Adrenal gland (tissue), 12 donors: ENCODE data around the gene TMBIM6. TPM values are rescaled to one million over a fixed set of nuclear protein-coding genes. Genes with fewer than 3 reads are reported as not detected.

ENCODE experiments used
- DNase-seq, 7 donors: peaks; one replicate each; pipeline ENCODE4 v3.0.0-alpha.2; 2019 to 2020
- H3K27ac ChIP-seq, 5 donors: fragments of 200-600 bp; sonication (generic) in 4 of 5; 1 replicate in 3 of 5; 2 replicates in 2 of 5; pipeline versions ENCODE4 v1.5.1 to v1.8.0; 2016 to 2020; ENCODE audit warnings: mild to moderate bottlenecking in 1 of 5
- H3K27me3 ChIP-seq: fragments of 200-600 bp; 2 replicates; pipeline ENCODE4 v1.8.0; 2021
- H3K36me3 ChIP-seq, 2 donors: fragments of 200-600 bp; replicated peaks in 1 of 2; 1 replicate in 1 of 2; 2 replicates in 1 of 2; pipeline versions ENCODE4 v1.5.1 to v1.8.0; 2018 to 2022
- H3K4me1 ChIP-seq, 2 donors: fragments of 200-600 bp; replicated peaks in 1 of 2; 1 replicate in 1 of 2; 2 replicates in 1 of 2; pipeline versions ENCODE4 v1.5.1 to v1.8.0; 2018 to 2021
- H3K4me3 ChIP-seq, 4 donors: fragments of 200-600 bp; sonication (generic) in 3 of 4; one replicate each; pipeline ENCODE4 v1.5.1; 2016 to 2018
- H3K9me3 ChIP-seq, 3 donors: fragments of 200-600 bp; sonication (generic) in 1 of 3; replicated peaks in 1 of 3; 1 replicate in 2 of 3; 2 replicates in 1 of 3; pipeline versions ENCODE4 v1.5.1 to v1.8.0; 2016 to 2021
- POLR2A ChIP-seq, 2 donors: fragments of 450-650 bp; IDR thresholded peaks; one replicate each; pipeline ENCODE4 v1.6.1; 2017; ENCODE audit warnings: antibody characterized with exemption in 2 of 2, mild to moderate bottlenecking in 2 of 2, moderate library complexity in 1 of 2
- WGBS, 4 donors: extraction: QIAGEN DNeasy Blood & Tissue Kit in 2 of 4; methylation state at CpG; one replicate each; pipeline versions ENCODE4 v1.1.5 to v1.1.7; 2013 to 2017; 5-methylcytosine and 5-hydroxymethylcytosine counted together
- intact Hi-C, 2 donors: fragments of 100-400 bp; cut with DNase I; formaldehyde crosslinking; loops; one replicate each; pipeline versions ENCODE4 v1.14.1 to v1.15.0; 2022 to 2023
- polyA plus RNA-seq, 3 donors: library from polyadenylated mRNA; stranded (reverse); fragments of 200-250 nt in 2 of 3; fragments of 350-450 nt in 1 of 3; fragmentation: Illumina TruSeq in 1 of 3; extraction: RNeasy Lipid Tissue Mini Kit (QIAGEN cat#74804) in 1 of 3; gene quantifications; one replicate each; pipeline ENCODE4 v1.2.3, GENCODE V29; 2013 to 2014
- total RNA-seq, 9 donors: library from RNA; depleted of rRNA in 4 of 9; stranded (reverse); fragments of >200 nt in 4 of 9; fragments of 120-200 nt in 1 of 9; fragmentation: NEBNext Ultra II Directional in 1 of 9; extraction: Animal tissue kit (Norgen Biotek cat#: 25700) in 1 of 9; gene quantifications; one replicate each; pipeline versions ENCODE4 v1.1.0 to v1.2.4, GENCODE V29; 2013 to 2023
- TF ChIP-seq, protein P1 (sequence below), 6 experiments: fragments of 450-650 bp in 4 of 6; fragments of 200-600 bp in 2 of 6; sonication (generic) in 1 of 6; IDR thresholded peaks; 1 replicate in 5 of 6; 2 replicates in 1 of 6; pipeline versions ENCODE4 v1.5.1 to v1.8.0; 2016 to 2021; ENCODE audit warnings: antibody characterized with exemption in 6 of 6, mild to moderate bottlenecking in 2 of 6, moderate library complexity in 1 of 6
- donor health status: healthy with polysubstance abuse.
- donor health status: Bipolar disorder and iron deficiency.
- donor health status: DM: yes; HTN: yes; CAD: no.
- donor health status: DM: no; HTN: no; CAD: no.
- donor health status: DM: no; HTN: no; CAD: no.
- donor health status: DM: yes; HTN: yes; CAD: no.

TMBIM6 gene
- total and polyA plus RNA-seq, 12 donors, result 134 to 874 (median 718) TPM

GRCh38 chr12:49808686-49809380 is 67.5 kb downstream of the TMBIM6 start:
- H3K4me3 ChIP-seq, result no peak overlapping the region
- intact Hi-C loops, result no loop called here
- peak overlapping the region in 3 of 5 donors; percentile 24 to 69 (median 48) for H3K27ac ChIP-seq
- H3K27me3 ChIP-seq, result no peaks in the 10 kb centered on the region
- H3K9me3 ChIP-seq, result no peaks in the 10 kb centered on the region
- peaks cover 14 to 25% of the 10 kb centered on the region in 2 donors for H3K4me1 ChIP-seq
- 22 to 53% (median 41%) methylated on average over 13 to 14 of the region's 14 CpGs for WGBS, 4 donors
- TF ChIP-seq POLR2A (IDR thresholded peaks at IDR 0.05), result no peak
- TF ChIP-seq, protein P1, sequence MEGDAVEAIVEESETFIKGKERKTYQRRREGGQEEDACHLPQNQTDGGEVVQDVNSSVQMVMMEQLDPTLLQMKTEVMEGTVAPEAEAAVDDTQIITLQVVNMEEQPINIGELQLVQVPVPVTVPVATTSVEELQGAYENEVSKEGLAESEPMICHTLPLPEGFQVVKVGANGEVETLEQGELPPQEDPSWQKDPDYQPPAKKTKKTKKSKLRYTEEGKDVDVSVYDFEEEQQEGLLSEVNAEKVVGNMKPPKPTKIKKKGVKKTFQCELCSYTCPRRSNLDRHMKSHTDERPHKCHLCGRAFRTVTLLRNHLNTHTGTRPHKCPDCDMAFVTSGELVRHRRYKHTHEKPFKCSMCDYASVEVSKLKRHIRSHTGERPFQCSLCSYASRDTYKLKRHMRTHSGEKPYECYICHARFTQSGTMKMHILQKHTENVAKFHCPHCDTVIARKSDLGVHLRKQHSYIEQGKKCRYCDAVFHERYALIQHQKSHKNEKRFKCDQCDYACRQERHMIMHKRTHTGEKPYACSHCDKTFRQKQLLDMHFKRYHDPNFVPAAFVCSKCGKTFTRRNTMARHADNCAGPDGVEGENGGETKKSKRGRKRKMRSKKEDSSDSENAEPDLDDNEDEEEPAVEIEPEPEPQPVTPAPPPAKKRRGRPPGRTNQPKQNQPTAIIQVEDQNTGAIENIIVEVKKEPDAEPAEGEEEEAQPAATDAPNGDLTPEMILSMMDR (IDR thresholded peaks at IDR 0.05), result no peak
- DNase-seq, result peak in 4 of 7 donors; percentile 30 to 71 (median 46)
- peaks cover 0 to 25% of the 10 kb centered on the region in 2 donors for H3K36me3 ChIP-seq

DNA sequence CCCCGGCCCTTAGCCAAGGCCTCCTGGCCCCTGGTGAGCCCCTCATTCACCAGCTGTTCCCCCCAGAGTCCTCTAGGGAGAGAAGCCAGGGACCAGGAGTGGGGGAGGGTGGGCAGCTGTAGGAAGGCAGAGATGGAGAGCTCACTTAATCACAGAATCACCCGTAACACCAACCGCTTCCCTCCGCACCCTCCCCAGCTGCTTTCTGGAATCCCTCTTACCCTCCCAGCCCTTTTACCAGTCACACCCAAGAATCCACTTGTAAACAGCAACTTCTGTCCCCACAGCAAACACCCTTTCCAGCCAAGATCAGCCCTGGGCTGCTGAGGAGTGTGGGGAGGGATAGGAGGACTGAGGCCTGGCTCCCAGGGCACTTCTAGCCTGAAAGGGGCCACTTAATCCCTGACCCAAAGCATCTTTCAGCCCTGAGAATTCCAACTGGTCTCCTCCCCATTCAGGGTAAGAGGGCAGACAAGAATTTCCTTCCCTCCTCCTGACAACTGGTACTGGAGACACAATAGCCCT is 68.1 kb downstream of the TMBIM6 start:
- Histone ChIP-seq H3K27me3 (no peaks in the 10 kb centered on the region), H3K9me3 (no peaks in the 10 kb centered on the region), H3K36me3 (peaks cover 0 to 19% of the 10 kb centered on the region in 2 donors), H3K27ac (peak overlapping the region in 3 of 5 donors; percentile 24 to 69 (median 48)), H3K4me3 (no peak overlapping the region), H3K4me1 (peaks cover 14 to 25% of the 10 kb centered on the region in 2 donors)
- WGBS, 4 donors, result 53 to 74% (median 69%) methylated on average over 3 to 4 of the region's 4 CpGs
- DNase-seq, result no peak
- no peak for TF ChIP-seq POLR2A (IDR thresholded peaks at IDR 0.05)
- TF ChIP-seq, protein P1 (IDR thresholded peaks at IDR 0.05), result no peak
- intact Hi-C loops, result no loop called here

DNA sequence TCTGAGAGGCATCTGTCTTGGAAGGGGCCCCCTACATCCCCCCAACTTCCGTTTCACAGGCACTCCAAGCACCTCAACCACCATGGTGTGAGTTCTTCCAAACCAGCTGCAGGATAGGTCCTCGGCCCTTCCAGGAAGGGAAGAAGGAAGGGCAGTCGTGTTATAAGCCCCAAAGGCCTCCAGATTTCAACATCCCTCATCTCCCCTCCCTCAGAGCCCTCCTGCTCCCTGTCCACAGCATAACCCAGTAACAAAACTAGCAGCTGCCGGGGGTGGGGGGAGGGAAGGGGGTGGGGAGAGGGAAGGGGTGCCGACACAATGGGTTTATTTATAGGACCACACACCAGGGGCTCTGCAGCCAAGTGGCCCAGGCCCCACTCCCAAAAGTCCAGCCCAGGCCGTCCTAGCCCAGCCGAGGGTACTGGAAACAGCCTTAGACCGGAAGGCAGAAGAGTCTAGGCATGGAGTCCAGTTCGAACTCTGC is 68.6 kb downstream of the TMBIM6 start:
- intact Hi-C loops, result no loop called here
- WGBS, 4 donors, result 47 to 54% (median 52%) methylated on average over 4 to 9 of the region's 9 CpGs
- peaks cover 0 to 14% of the 10 kb centered on the region in 2 donors for H3K36me3 ChIP-seq
- H3K4me1 ChIP-seq, result peaks cover 14 to 25% of the 10 kb centered on the region in 2 donors
- no peak for DNase-seq
- H3K27ac ChIP-seq, result peak overlapping the region in 3 of 5 donors; percentile 13 to 69 (median 48)
- TF ChIP-seq POLR2A (IDR thresholded peaks at IDR 0.05), result no peak
- TF ChIP-seq, protein P1 (IDR thresholded peaks at IDR 0.05), result no peak
- no peak overlapping the region for H3K4me3 ChIP-seq
- no peaks in the 10 kb centered on the region for H3K9me3 ChIP-seq
- no peaks in the 10 kb centered on the region for H3K27me3 ChIP-seq

GRCh38 chr12:49811136-49811535 is 69.8 kb downstream of the TMBIM6 start:
- H3K27ac ChIP-seq, result peak overlapping the region in 1 of 5 donors; percentile 2

More at GRCh38 chr12:49811136-49811535, 69.8 kb downstream of the TMBIM6 start:
- H3K27me3 ChIP-seq, result no peaks in the 10 kb centered on the region
- H3K9me3 ChIP-seq, result no peaks in the 10 kb centered on the region
- no peak for TF ChIP-seq POLR2A (IDR thresholded peaks at IDR 0.05)
- TF ChIP-seq, protein P1 (IDR thresholded peaks at IDR 0.05), result no peak
- peaks cover 14 to 25% of the 10 kb centered on the region in 2 donors for H3K4me1 ChIP-seq
- no peak overlapping the region for H3K4me3 ChIP-seq
- 79 to 88% (median 83%) methylated on average over 5 of the region's 5 CpGs for WGBS, 4 donors
- peaks cover 0 to 3% of the 10 kb centered on the region in 2 donors for H3K36me3 ChIP-seq
- DNase-seq, result no peak
- intact Hi-C loops, result no loop called here
